ENCODE measurements around the gene TOPBP1. TPM values are rescaled to one million over a fixed set of nuclear protein-coding genes. Genes with fewer than 3 reads are reported as not detected.
"Not testable (repeated sequence)": the region's sequence is repeated elsewhere in the genome, so short reads cannot be mapped to it uniquely, and the experiment has no call there.

TOPBP1 gene
- total RNA-seq, 2 donors from 2014 or later: 16.6 to 17.7 TPM

GRCh38 chr3:133676336-133677118 is 14.8 kb upstream of the TOPBP1 start:
- DNase-seq (ENCODE audit: low spot score): no peak
- intact Hi-C loops (cut with DNase I): no loop called here

DNA sequence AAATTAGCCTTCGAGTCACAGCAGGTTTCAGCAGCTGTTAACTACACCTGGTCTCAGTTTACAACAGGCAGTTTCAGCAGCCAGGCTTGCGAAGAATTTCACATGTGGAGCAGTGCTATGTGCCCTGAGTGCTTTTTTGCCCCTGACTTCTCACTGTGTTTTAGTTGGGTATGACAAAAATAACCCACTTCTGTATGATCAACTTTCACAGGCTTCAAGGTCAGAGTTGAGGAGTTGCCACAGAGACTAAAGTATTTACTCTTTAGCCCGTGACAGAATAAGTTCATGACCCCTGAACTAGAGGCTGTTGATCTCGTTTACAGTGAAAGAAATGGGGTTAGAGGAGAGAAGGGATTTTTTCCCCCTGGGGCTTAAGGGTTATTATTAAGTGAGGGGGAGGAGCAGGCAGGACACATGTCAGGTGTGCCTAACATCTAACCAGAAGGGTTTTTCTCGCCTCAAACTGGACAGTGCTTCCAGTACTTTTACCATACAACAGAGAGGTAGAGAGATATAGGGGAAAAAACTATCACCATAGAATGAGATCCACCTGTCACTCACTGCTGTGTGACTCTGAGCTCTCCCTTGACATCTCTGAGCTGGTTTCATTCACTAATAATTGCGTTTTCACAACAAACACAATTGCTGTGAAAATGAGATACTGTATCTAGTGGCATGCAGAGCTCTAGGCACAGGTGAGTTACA is 14.0 kb upstream of the TOPBP1 start:
- no peak for DNase-seq (ENCODE audit: low spot score)
- intact Hi-C loops (cut with DNase I): no loop called here

- intact Hi-C loops (cut with DNase I): no loop called here
- DNase-seq (ENCODE audit: low spot score): no peak
These were observed 12.7 kb upstream of the TOPBP1 start for GRCh38 chr3:133674290-133674919.

DNA sequence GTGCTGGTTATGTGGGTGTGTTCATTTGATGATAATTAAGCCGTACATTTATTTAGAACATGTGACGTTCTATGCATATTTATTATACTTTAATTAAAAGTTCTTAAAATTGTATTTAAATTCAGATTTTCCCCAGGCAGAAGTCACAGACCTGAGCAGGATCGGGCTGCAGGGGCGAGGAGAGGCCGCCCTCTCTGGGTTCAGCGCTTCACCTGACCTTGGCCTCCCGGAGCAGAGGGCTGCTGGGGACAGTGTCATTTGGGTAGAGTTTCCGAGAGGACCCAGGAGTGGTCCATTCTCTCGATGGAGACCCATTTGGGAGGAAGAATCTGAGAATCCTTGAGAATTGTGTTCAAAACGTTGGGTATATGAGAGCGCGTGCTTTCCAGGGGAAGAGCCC is 12.0 kb upstream of the TOPBP1 start:
- no peak for DNase-seq (ENCODE audit: low spot score)
- intact Hi-C loops (cut with DNase I): no loop called here

- intact Hi-C loops (cut with DNase I): no loop called here
- DNase-seq (ENCODE audit: low spot score): no peak
These were observed 10.7 kb upstream of the TOPBP1 start for GRCh38 chr3:133672461-133672860.

GRCh38 chr3:133670525-133670995 is 8.8 kb upstream of the TOPBP1 start:
- no peak for DNase-seq (ENCODE audit: low spot score)
- intact Hi-C loops (cut with DNase I): no loop called here

- intact Hi-C loops (cut with DNase I): no loop called here
These were observed 8.3 kb upstream of the TOPBP1 start for GRCh38 chr3:133669949-133670524.

GRCh38 chr3:133667118-133667517 is 5.4 kb upstream of the TOPBP1 start:
- DNase-seq (ENCODE audit: low spot score): no peak
- intact Hi-C loops (cut with DNase I): no loop called here

More at GRCh38 chr3:133669949-133670524, 8.3 kb upstream of the TOPBP1 start:
- DNase-seq (ENCODE audit: low spot score): no peak

DNA sequence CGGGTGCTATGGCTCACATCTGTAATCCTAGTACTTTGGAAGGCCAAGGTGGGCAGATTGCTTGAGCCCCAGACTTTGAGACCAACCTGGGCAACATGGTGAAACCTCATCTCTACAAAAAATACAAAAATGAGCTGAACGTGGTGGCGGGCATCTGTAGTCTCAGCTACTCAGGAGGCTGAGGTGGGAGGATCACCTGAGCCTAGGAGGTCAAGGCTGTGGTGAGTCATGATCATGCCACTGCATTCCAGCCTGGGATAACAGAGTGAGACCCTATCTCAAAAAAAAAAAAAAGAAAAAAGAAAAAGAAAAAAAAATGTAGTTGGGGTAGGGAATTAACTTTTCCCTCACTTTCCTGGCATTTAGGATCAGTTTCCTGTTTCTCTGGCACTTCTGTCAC is 3.4 kb upstream of the TOPBP1 start:
- intact Hi-C loops (cut with DNase I); DNase-seq (ENCODE audit: low spot score): not testable (repeated sequence)

- intact Hi-C loops (cut with DNase I): no loop called here
- DNase-seq (ENCODE audit: low spot score): no peak
These were observed 2.0 kb upstream of the TOPBP1 start for GRCh38 chr3:133663569-133664313.

DNA sequence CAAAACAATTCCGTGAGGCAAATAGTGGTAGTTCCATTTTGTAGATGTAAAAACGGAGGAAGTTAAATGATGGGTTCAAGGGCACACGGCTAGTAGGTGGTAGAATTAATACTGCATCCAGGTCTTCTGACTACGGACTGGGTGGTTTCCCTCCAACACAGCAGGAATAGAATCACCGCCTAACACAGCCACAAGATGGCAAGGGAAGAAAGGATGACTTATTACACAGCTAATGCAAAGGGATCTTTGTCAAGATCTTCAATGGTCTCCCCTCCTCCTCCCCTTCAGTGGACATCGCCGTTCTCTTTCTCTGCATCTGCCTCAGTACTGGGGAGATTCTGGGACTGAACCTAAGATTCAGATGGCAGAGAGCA is 524 bp upstream of the TOPBP1 start:
- DNase-seq (ENCODE audit: low spot score): no peak
- intact Hi-C loops (cut with DNase I): no loop called here

GRCh38 chr3:133659806-133660205 is 1.9 kb downstream of the TOPBP1 start:
- intact Hi-C loops (cut with DNase I): no loop called here
- no peak for DNase-seq (ENCODE audit: low spot score)

DNA sequence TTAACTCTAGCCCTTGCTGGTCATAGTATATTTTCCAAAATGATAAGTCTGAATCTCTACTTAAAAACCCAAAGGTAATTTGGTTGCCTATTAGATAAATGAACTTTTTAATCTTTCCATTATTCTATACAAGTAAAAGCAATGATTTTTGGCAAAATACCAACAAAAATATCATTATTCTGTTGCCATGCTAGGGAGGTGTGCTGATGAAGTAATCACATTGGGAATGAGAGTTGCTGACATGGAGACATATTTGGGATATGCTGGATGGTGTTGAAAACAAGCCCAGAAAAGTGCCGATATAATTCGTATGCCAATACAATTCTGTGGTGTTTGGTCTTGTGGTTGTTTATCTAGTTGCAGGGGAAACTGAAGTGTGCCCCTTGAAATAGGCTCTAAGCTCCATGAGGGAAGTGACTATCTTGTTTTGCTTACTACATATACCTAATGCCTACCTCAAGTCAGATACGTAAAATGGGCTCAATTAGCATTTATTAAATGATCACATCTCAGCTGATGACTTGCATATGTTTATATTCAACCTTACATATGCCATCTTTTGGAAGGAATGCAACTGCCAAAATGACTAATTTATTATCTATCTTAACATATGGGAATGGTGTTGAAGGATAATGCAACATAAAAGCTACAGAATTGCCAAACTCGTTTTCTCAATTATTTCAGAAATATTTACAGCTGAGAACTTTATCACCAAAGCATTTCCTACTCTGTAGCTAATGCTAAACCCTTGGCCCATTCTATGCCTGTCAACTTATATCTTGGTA is 5.8 kb downstream of the TOPBP1 start:
- intact Hi-C loops (cut with DNase I): no loop called here

GRCh38 chr3:133649486-133650068 is 12.2 kb downstream of the TOPBP1 start:
- no peak for DNase-seq (ENCODE audit: low spot score)
- intact Hi-C loops (cut with DNase I): no loop called here

More for the DNA sequence above, 5.8 kb downstream of the TOPBP1 start:
- no peak for DNase-seq (ENCODE audit: low spot score)

DNA sequence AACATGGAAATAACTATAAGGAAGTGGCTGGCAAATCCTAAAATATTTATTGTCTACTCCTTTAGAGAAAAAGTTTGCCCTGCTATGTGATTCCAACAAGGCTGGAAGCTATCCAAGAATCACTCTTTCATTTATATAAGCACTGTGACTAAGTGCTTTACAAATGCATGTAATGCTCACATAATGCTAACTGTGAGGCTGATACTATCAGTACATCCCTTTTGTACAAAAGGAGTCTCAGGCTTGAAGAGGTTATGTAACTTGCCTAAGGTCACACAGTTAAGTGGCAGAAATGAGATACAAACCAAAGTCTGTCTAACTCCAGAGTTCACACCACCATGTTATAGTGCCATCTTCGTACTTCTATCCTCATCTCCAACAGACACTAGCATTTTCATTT is 17.0 kb downstream of the TOPBP1 start:
- intact Hi-C loops (cut with DNase I): no loop called here

GRCh38 chr3:133643611-133644010 is 18.1 kb downstream of the TOPBP1 start:
- DNase-seq (ENCODE audit: low spot score): no peak
- intact Hi-C loops (cut with DNase I): no loop called here

More for the DNA sequence above, 17.0 kb downstream of the TOPBP1 start:
- no peak for DNase-seq (ENCODE audit: low spot score)

GRCh38 chr3:133641254-133641653 is 20.5 kb downstream of the TOPBP1 start:
- intact Hi-C loops (cut with DNase I): no loop called here
- DNase-seq (ENCODE audit: low spot score): no peak

GRCh38 chr3:133633439-133633838 is 28.3 kb downstream of the TOPBP1 start:
- intact Hi-C loops (cut with DNase I): no loop called here
- no peak for DNase-seq (ENCODE audit: low spot score)
